ENCODE data around the gene LAMA2.

GRCh38 chr6:129455126-129455769 is 572.3 kb downstream of the LAMA2 start:
- TF ChIP-seq CTCF (IDR thresholded peaks at IDR 0.05; ENCODE audit: low read depth, low read length) (no peak), EZH2phosphoT487 (IDR thresholded peaks at IDR 0.05; ENCODE audit: low read depth) (no peak)
